GM12875 (cell line): Measurements from ENCODE around the gene C12orf43.

Experiments used
- H3K4me3 ChIP-seq: one replicate; pipeline ENCODE4 v1.5.1; 2011; ENCODE audit warnings: low read depth, low read length, control low read depth
- TF ChIP-seq, protein P1 (sequence below): IDR thresholded peaks from 2 replicates; pipeline ENCODE4 v1.5.1; 2011; ENCODE audit warnings: low read depth, mild to moderate bottlenecking, control low read depth, inconsistent platforms, low read length, moderate library complexity, borderline replicate concordance; ENCODE audit not compliant: insufficient read depth

The C12orf43 gene

DNA sequence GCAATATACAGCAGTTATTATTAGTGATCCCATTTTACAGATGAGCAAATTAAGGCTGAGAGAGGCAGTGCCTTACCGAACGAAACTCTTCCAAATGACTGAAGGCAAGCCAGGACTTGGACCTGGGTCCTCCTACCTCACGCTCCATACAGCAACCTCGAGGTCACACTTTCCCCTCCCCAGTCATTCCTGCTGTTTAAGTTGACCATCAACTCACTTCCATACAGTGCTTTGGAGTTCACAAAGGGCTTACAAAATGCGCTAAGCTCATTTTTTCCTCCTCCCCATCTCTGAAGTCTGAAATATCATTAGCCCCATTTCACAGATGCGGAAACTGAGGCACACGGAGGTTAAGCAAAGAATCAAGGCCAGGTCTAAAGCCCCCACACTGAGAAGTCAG is 33.6 kb downstream of the C12orf43 start:
- TF ChIP-seq, protein P1, sequence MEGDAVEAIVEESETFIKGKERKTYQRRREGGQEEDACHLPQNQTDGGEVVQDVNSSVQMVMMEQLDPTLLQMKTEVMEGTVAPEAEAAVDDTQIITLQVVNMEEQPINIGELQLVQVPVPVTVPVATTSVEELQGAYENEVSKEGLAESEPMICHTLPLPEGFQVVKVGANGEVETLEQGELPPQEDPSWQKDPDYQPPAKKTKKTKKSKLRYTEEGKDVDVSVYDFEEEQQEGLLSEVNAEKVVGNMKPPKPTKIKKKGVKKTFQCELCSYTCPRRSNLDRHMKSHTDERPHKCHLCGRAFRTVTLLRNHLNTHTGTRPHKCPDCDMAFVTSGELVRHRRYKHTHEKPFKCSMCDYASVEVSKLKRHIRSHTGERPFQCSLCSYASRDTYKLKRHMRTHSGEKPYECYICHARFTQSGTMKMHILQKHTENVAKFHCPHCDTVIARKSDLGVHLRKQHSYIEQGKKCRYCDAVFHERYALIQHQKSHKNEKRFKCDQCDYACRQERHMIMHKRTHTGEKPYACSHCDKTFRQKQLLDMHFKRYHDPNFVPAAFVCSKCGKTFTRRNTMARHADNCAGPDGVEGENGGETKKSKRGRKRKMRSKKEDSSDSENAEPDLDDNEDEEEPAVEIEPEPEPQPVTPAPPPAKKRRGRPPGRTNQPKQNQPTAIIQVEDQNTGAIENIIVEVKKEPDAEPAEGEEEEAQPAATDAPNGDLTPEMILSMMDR = no peak
- H3K4me3 ChIP-seq = no peak overlapping the region

DNA sequence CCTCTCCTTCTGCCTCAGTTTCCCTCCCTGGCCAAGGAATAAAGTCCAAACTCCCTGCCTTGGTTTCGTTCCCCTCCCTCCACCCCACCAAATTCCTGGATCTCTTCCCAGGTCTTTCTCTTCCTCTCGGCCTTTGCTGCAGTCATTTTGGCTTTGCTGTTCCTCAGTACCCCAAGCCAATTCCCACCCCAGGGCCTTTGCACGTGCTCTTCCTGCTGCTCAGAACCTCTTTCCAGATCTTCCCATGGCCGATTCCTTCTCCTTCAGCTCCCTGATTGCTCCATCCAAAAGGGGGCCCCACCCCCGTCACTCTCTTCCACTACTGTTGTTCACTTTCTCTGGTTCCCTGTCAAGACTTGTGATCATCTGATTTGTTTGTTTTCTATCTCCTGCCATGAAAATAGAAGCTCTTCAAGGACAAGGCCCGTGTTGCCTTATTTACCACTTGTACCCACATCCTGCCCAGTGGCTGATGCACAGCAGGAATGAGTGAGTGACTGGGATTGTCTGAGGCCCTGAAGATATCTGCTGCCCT is 34.8 kb downstream of the C12orf43 start:
- no peak overlapping the region for H3K4me3 ChIP-seq
- TF ChIP-seq, protein P1 = no peak

DNA sequence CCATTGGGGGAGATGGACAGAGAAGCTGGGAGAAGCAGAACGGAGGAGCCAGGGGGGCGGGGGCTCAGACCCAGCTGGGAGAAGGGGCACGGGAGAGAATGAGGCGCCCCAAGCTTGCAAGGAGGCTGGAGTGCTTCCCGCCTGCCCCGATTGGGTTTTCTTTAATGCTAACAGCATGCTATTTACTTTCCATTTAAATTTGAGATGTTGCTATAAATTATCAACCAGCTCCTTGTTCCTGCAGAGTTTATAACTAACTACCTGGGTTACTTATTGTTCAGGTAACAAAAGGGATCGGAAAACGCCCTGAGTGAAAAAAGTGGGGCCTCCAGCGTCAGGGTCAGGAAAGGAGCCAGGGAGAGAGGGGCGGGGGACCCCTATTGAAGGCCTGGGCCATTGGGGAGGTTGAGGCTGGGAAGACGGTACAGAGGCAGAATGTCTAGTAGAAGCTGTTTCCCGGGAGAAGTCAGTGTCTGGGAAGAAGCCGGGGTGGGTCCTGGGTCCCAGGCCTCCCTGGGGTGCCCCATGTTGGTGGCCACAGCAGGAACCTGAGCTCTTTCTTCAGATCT is 35.4 kb downstream of the C12orf43 start:
- TF ChIP-seq, protein P1 = no peak
- no peak overlapping the region for H3K4me3 ChIP-seq

DNA sequence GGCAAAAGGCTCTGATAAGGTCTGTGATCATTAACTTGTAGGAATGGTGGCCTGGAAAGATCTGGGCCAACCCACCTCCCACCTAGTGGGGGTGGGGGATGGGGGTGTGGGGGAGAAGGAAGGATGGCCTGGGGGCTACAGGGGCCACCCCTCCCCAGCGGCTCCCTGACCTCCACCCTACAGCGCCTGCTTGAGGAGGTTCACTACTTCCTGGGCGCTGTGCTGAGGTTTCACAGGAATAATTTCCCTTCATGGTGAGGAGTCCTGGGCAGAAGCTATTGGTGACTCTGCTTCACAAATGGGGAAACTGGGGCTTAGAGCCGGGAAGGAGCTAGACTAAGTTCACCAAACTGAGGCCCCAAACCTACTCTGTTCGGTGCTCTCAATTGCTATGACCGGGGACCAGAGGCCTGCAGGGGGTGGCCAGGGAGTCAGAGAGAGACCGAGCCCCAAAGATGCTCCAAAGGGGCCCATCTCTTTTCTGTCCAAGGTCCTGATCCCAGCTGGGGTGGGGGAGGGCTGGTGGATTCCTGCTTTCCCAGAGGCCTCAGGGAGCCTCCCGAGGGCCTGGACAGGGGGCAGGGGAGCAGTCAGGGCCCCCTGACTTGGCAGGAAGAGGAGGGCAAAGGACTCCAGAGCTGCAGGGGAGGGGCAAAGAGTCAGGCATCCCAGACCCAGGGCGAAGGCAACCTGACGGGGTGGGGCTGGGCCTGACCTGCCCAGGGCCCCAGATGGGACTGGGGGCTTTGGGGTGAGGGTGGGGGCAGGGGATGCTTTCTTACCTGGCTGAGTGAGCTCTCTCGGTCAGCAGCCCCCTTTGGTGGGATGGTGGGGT is 36.2 kb downstream of the C12orf43 start:
- no peak overlapping the region for H3K4me3 ChIP-seq

DNA sequence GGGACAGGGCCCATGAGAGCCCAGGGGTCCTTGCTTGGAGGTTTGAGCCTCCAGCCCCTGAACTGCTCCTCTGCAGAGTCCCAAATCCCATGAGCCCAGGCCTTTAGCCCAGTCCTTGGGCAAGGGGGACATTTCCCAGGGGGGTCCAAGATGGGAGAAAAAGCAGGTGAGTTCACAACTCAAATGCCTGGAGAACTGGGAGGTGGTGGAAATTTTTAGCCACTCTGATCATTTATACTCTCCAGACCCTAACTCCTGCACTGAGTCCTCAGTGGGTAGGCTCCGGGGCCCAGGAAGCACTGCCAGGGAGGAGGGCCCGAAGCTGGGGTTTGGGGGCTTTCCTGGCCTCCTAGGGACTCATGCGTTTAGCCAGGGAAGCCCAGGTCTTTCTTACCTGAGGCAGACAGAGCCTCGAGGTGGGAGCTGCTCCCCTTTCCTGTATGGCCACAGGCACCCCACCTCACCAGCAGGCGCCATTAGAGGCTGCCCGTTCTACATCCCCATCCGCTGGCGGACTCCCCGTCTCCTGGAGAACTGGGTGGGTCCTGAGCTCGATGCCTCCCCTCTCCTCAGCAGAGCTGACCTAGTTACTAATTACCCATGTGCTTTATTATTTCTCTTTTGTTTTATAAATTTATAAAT is 36.9 kb downstream of the C12orf43 start:
- TF ChIP-seq, protein P1 = no peak
- no peak overlapping the region for H3K4me3 ChIP-seq

More for the DNA sequence above, 36.2 kb downstream of the C12orf43 start:
- TF ChIP-seq, protein P1 = no peak

DNA sequence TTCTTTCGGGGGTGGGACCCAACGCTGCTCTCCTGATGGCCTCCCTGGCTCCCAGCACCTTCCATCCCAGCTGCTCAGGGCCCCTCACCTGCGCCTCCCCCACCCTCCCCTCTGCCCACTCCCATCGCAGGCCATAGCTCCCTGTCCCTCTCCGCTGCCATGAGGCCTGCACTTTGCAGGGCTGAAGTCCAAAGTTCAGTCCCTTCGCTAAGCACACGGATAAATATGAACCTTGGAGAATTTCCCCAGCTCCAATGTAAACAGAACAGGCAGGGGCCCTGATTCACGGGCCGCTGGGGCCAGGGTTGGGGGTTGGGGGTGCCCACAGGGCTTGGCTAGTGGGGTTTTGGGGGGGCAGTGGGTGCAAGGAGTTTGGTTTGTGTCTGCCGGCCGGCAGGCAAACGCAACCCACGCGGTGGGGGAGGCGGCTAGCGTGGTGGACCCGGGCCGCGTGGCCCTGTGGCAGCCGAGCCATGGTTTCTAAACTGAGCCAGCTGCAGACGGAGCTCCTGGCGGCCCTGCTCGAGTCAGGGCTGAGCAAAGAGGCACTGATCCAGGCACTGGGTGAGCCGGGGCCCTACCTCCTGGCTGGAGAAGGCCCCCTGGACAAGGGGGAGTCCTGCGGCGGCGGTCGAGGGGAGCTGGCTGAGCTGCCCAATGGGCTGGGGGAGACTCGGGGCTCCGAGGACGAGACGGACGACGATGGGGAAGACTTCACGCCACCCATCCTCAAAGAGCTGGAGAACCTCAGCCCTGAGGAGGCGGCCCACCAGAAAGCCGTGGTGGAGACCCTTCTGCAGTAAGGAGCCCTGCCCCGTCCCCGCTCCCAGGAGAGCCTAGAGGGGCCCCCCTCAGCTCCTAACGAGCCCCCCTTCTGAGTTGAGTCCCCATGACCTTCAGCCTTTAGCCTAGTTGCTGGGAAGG is 37.7 kb downstream of the C12orf43 start, which contains the start of gene HNF1A:
TSS of gene HNF1A (plus strand) at position 248 of the 924 bp plus-strand sequence. CDS start at position 474, 226 bp downstream.
- TF ChIP-seq, protein P1 = no peak
- no peak within 1 kb of the TSS for H3K4me3 ChIP-seq
